ENCODE data around the gene CUL9.
A peak's percentile ranks its signal among the peaks of the same experiment; 100 is the strongest.
"Not testable (repeated sequence)": the region's sequence is repeated elsewhere in the genome, so short reads cannot be mapped to it uniquely, and the experiment has no call there.

The CUL9 gene

DNA sequence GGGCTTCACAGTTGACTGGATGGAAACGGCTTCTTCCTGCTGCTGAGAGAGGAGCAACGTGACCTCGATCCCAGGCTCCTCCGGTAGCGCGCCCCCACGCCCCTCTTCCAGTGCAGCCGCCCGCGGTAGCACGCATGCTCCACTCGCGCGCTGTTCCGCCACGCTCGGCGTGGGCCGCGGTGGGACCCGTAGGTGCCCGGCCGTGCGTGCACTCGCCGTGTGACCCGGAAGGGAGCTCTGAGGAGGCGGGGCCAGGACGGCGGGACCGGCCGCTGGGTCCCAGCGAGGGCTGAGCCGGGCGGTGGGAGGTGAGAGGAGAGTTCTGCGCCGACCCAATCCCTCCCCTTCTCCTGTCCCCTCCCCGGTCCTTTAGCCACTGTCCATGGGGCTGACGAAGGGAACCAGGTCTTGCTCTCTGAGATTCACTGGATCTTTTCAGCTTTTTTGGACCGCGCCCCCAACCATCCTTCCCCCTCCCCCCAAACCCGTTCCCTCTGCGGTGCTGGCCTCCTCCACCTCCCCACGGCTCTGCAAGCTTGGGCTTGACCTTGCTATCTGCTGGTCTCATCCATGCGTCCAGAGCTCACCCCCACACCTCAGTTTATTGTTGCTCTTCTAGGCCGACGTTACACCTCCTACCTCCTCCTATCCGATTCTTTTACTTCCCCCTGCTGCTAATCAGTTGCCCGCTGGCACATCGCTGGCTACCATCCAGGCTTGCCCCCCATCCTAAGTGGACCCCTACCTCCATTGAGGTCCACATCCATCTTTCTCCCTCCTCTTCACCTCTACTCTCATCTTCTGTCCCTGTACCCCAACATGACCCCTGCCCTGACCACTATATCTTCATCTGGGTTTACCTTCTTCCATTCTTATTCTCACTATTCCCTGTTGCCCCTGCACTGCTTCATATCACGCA lies at the start of gene CUL9:
Gene CUL9 (plus strand): TSS at position 255 of the 919 bp plus-strand sequence. CDS start 2,115 bp downstream, outside the sequence.
- peak within 1 kb of the TSS; percentile 92 to 95 for H3K4me3 Mint-ChIP-seq
- no peaks in the 10 kb centered on the region for H3K9me3 Mint-ChIP-seq
- H3K27ac Mint-ChIP-seq, result peak within 1 kb of the TSS; percentile 84
- H3K4me1 Mint-ChIP-seq, result peaks cover 38 to 60% of the 10 kb centered on the region in 2 donors
- DNase-seq (peak; percentile 80), ATAC-seq (replicated peaks) (peak; percentile 99)
- no peaks in the 10 kb centered on the region for H3K27me3 Mint-ChIP-seq
- peaks cover 30 to 62% of the 10 kb centered on the region in 2 donors for H3K36me3 Mint-ChIP-seq

- H3K4me1 Mint-ChIP-seq, result no peaks in the 10 kb centered on the region
- no peaks in the 10 kb centered on the region for H3K27me3 Mint-ChIP-seq
- DNase-seq, result no peak
- no peak overlapping the region for H3K27ac Mint-ChIP-seq
- H3K4me3 Mint-ChIP-seq, result no peak overlapping the region
- H3K36me3 Mint-ChIP-seq, result no peaks in the 10 kb centered on the region
- no peaks in the 10 kb centered on the region for H3K9me3 Mint-ChIP-seq
- ATAC-seq (replicated peaks), result no peak
Measured at GRCh38 chr6:43138267-43138666, 43.7 kb upstream of the CUL9 start.

GRCh38 chr6:43139973-43140372 lies 42.0 kb upstream of the CUL9 start:
- not testable (repeated sequence) for ATAC-seq (replicated peaks); H3K4me1 Mint-ChIP-seq; DNase-seq; H3K9me3 Mint-ChIP-seq; H3K27me3 Mint-ChIP-seq; H3K36me3 Mint-ChIP-seq; H3K4me3 Mint-ChIP-seq; H3K27ac Mint-ChIP-seq

DNA sequence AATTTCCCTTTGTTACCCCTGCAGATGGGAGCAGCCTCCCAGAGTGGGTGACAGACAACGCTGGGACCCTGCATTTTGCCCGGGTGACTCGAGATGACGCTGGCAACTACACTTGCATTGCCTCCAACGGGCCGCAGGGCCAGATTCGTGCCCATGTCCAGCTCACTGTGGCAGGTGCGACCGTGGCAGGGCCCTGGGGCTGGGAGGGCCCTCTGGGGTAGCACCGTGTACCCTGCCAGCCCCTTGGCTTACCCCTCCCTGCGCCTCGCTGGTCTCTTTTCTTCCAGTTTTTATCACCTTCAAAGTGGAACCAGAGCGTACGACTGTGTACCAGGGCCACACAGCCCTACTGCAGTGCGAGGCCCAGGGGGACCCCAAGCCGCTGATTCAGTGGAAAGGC lies 40.4 kb upstream of the CUL9 start:
- H3K27me3 Mint-ChIP-seq, result no peaks in the 10 kb centered on the region
- ATAC-seq (replicated peaks) (no peak), DNase-seq (no peak)
- no peaks in the 10 kb centered on the region for H3K36me3 Mint-ChIP-seq
- no peak overlapping the region for H3K4me3 Mint-ChIP-seq
- H3K4me1 Mint-ChIP-seq, result peaks cover 0 to 3% of the 10 kb centered on the region in 2 donors
- H3K9me3 Mint-ChIP-seq, result no peaks in the 10 kb centered on the region
- H3K27ac Mint-ChIP-seq, result peak overlapping the region; percentile 44

GRCh38 chr6:43142101-43142500 lies 39.9 kb upstream of the CUL9 start:
- H3K4me3 Mint-ChIP-seq, result no peak overlapping the region
- ATAC-seq (replicated peaks), result no peak

GRCh38 chr6:43143235-43144128 lies 38.5 kb upstream of the CUL9 start:
- DNase-seq, result peak; percentile 64
- peaks cover 0 to 3% of the 10 kb centered on the region in 2 donors for H3K4me1 Mint-ChIP-seq
- H3K27me3 Mint-ChIP-seq, result no peaks in the 10 kb centered on the region
- peak; percentile 96 to 98 for ATAC-seq (replicated peaks)
- peak overlapping the region in 1 of 2 donors; percentile 27 for H3K4me3 Mint-ChIP-seq
- H3K36me3 Mint-ChIP-seq, result no peaks in the 10 kb centered on the region
- H3K9me3 Mint-ChIP-seq, result no peaks in the 10 kb centered on the region
- H3K27ac Mint-ChIP-seq, result no peak overlapping the region

More at GRCh38 chr6:43142101-43142500, 39.9 kb upstream of the CUL9 start:
- Mint-ChIP-seq H3K27me3 (no peaks in the 10 kb centered on the region), H3K9me3 (no peaks in the 10 kb centered on the region), H3K27ac (no peak overlapping the region), H3K36me3 (no peaks in the 10 kb centered on the region), H3K4me1 (peaks cover 0 to 3% of the 10 kb centered on the region in 2 donors)
- DNase-seq, result no peak

DNA sequence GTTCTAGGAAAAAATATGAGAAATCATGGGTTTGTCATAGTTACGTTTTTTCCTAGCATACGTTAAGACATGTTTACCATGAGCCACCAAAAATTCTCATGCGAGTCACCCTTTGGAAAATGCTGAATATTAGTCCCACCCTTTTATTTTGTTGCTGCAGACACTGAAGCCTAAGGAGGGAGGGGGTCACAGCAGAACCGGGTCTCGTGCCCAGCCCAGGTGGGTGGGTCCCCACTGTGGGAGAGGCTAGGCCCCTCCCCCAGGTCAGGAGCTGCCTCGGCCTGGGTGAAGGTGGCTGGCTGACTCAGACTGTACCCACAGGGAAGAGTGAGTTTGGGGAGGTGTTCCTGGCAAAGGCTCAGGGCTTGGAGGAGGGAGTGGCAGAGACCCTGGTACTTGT lies 37.1 kb upstream of the CUL9 start:
- no peaks in the 10 kb centered on the region for H3K9me3 Mint-ChIP-seq
- H3K27ac Mint-ChIP-seq, result no peak overlapping the region
- H3K4me3 Mint-ChIP-seq, result no peak overlapping the region
- peaks cover 0 to 3% of the 10 kb centered on the region in 2 donors for H3K4me1 Mint-ChIP-seq
- no peak for ATAC-seq (replicated peaks)
- H3K36me3 Mint-ChIP-seq, result no peaks in the 10 kb centered on the region
- no peak for DNase-seq
- H3K27me3 Mint-ChIP-seq, result no peaks in the 10 kb centered on the region

DNA sequence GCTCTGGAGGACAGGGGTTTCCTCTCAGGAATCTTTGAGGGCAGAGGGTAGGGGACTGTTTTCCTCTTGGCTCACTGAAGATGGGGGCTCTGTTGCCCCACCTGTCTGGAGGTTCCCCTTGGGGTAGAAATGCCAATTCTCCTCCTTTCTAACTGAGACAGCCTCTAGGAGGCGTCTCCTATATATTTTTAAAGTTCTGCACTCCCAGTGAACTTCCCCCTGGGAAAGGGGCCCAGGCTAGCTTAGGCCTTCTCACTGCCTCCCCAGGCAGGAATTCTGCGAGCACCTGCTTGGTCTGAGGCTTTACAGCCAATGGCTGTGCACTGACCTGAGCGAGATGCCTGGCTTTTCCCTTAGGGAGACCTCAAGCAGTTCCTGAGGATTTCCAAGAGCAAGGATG lies 35.7 kb upstream of the CUL9 start:
- Mint-ChIP-seq H3K4me1 (peaks cover 0 to 3% of the 10 kb centered on the region in 2 donors), H3K27ac (no peak overlapping the region), H3K9me3 (no peaks in the 10 kb centered on the region), H3K36me3 (no peaks in the 10 kb centered on the region), H3K27me3 (no peaks in the 10 kb centered on the region), H3K4me3 (no peak overlapping the region)
- no peak for DNase-seq
- ATAC-seq (replicated peaks), result no peak

DNA sequence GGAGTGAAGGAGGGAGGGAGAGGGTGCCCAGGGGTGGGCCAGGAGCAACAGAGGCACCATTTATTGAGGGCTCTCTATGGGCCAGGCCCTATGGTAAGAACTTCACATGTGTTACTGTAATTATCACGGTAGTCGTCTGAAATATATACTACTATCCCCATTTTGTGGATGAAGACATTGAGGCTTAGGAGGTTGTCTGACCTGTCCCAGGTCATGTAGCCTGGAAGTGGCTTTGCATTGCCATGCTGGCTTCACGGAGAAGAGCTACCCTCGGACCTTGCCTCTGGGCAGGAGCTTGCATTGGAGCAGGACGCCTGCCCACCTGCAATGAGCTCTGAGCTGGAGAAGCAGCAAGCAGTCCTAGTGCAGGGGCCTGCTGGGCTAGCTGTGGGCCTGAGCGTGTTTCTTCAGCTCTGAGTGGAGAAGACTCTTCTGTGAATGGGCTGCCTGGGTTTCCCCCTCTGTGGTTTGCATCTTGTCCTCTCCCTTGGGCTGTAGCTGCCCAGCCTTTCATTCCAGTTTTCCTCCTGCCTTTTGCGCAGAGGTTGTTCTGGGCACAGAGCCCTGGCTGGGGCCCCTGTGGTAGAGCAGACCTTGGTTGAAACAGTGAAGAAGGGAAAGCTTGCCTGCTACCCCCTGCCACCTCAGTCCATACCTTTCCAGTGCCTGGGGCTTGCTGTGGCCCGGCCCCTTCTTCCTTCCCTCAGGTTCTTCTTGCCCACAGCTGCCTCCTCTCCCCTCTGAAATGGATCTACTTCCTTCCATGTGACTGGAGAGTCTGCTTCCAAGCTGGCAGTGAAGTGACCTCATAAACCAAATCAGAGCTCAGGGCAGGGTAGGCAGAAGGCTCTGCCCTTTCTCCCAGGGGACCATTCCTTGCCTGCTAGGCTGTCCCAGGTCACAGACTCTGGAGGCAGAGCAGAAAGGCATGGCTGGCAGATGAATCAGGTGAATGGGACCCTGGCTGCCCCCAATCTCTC lies 35.0 kb upstream of the CUL9 start:
- Mint-ChIP-seq H3K27ac (no peak overlapping the region), H3K27me3 (no peaks in the 10 kb centered on the region), H3K4me1 (peaks cover 0 to 3% of the 10 kb centered on the region in 2 donors), H3K36me3 (no peaks in the 10 kb centered on the region), H3K4me3 (no peak overlapping the region), H3K9me3 (no peaks in the 10 kb centered on the region)
- ATAC-seq (replicated peaks), result no peak
- no peak for DNase-seq

GRCh38 chr6:43147691-43148477 lies 34.1 kb upstream of the CUL9 start:
- Mint-ChIP-seq H3K27me3 (no peaks in the 10 kb centered on the region), H3K4me3 (no peak overlapping the region)

GRCh38 chr6:43149265-43149664 lies 32.7 kb upstream of the CUL9 start:
- no peak overlapping the region for H3K27ac Mint-ChIP-seq
- H3K36me3 Mint-ChIP-seq, result no peaks in the 10 kb centered on the region
- no peak overlapping the region for H3K4me3 Mint-ChIP-seq
- H3K9me3 Mint-ChIP-seq, result no peaks in the 10 kb centered on the region
- H3K4me1 Mint-ChIP-seq, result no peaks in the 10 kb centered on the region
- no peaks in the 10 kb centered on the region for H3K27me3 Mint-ChIP-seq
- DNase-seq (no peak), ATAC-seq (replicated peaks) (no peak)

More at GRCh38 chr6:43147691-43148477, 34.1 kb upstream of the CUL9 start:
- ATAC-seq (replicated peaks) (no peak), DNase-seq (no peak)
- H3K9me3 Mint-ChIP-seq, result no peaks in the 10 kb centered on the region
- H3K27ac Mint-ChIP-seq, result peak overlapping the region; percentile 2
- no peaks in the 10 kb centered on the region for H3K36me3 Mint-ChIP-seq
- peaks cover 0 to 3% of the 10 kb centered on the region in 2 donors for H3K4me1 Mint-ChIP-seq

DNA sequence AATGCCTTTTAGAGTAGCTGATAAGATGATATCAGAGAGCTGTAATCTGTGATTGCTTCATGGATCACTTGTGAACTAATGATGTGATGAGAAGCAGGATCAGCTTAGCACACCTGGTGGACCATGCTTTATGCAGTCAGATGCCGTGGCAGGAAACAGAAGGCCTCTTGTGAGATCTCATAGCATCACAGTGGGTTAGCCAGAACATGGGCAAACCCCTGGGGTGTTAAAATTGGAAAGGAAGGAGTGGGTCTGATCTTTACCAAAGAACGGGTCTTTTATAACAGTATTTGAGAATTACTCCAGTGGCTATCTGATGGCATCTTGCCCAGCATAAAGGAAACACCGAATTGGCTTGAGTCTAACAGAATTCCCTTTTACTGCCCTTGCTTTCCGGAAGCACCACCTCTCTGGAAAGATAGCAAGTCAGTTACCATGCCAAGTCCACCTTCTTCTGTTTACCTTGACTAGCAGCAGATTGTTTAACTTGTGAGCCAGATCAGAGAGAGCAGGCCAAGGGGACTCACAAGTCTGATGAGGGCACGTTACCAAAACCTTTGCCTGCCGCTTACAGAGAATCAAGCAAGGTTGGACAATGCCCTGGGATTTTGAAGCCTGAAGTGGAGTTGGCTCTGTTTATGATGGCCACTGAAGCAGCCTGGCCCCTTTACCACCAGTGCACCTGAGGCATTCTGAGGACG lies 31.8 kb upstream of the CUL9 start:
- no peaks in the 10 kb centered on the region for H3K36me3 Mint-ChIP-seq
- DNase-seq (no peak), ATAC-seq (replicated peaks) (no peak)
- H3K27ac Mint-ChIP-seq, result no peak overlapping the region
- H3K4me1 Mint-ChIP-seq, result no peaks in the 10 kb centered on the region
- no peak overlapping the region for H3K4me3 Mint-ChIP-seq
- no peaks in the 10 kb centered on the region for H3K9me3 Mint-ChIP-seq
- no peaks in the 10 kb centered on the region for H3K27me3 Mint-ChIP-seq
